ENCODE results near the gene SOX13.

- no peak for TF ChIP-seq PATZ1 (CRISPR knock-in tag; IDR thresholded peaks at IDR 0.05; ENCODE audit: borderline replicate concordance)
- TF ChIP-seq TCF7L2 (IDR thresholded peaks at IDR 0.05; ENCODE audit: low read depth, low read length) = no peak
- TF ChIP-seq RBM39 (optimal IDR thresholded peaks at IDR 0.05; ENCODE audit: low read depth, low read length) = no peak
- no peak for TF ChIP-seq ATF6 (CRISPR knock-in tag; IDR thresholded peaks at IDR 0.05)
Measured at GRCh38 chr1:204142032-204142974, 69.4 kb downstream of the SOX13 start.
